WTC11 (cell line): Measurements from ENCODE around the gene EMILIN1. TPM values are rescaled to one million over a fixed set of nuclear protein-coding genes. Genes with fewer than 3 reads are reported as not detected.

ENCODE experiments used
- ATAC-seq: fragments of 200-7000 bp; cut with Tn5 transposase; 2 replicates; pipeline ENCODE4 v1.10.0; 2021; ENCODE audit warnings: mild to moderate bottlenecking, moderate library complexity
- CTCF ChIA-PET: fragments of 300-600 bp; sonication (Branson Sonifier 250); formaldehyde crosslinking; loops from one replicate; lab custom pipeline; 2021; ENCODE audit warnings: antibody characterized with exemption; lab: Charles Lee
- POLR2A ChIA-PET: fragments of 350-600 bp; sonication (Branson Sonifier 250); formaldehyde crosslinking; loops from one replicate; lab custom pipeline; 2021; ENCODE audit warnings: antibody characterized with exemption; lab: Charles Lee
- DNase-seq: peaks from one replicate; pipeline ENCODE4 v3.0.0; 2021; ENCODE audit warnings: low spot score
- H3K27ac Mint-ChIP-seq: 2 replicates; pipeline ENCODE4 v1.8.0; 2021; ENCODE audit warnings: mixed read lengths
- H3K27me3 Mint-ChIP-seq: 2 replicates; pipeline ENCODE4 v1.8.0; 2021; ENCODE audit warnings: low read depth, mild to moderate bottlenecking, moderate library complexity, mixed read lengths
- H3K36me3 Mint-ChIP-seq: 2 replicates; pipeline ENCODE4 v1.8.0; 2021; ENCODE audit warnings: mixed read lengths
- H3K4me1 Mint-ChIP-seq: 2 replicates; pipeline ENCODE4 v1.8.0; 2022; ENCODE audit warnings: mixed read lengths
- H3K4me3 Mint-ChIP-seq: 2 replicates; pipeline ENCODE4 v1.8.0; 2021; ENCODE audit warnings: mild to moderate bottlenecking, moderate library complexity, mixed read lengths
- H3K9me3 Mint-ChIP-seq: 2 replicates; pipeline ENCODE4 v1.8.0; 2021; ENCODE audit warnings: mixed read lengths
- E2F5 ChIP-seq: sonication (generic); formaldehyde crosslinking; IDR thresholded peaks from 2 replicates; pipeline ENCODE4 v1.8.1; 2022; ENCODE audit warnings: mild to moderate bottlenecking, moderate library complexity, missing genetic modification reagents
- EMX1 ChIP-seq: fragments of 250-450 bp; sonication (Bioruptor Pico); IDR thresholded peaks from 2 replicates; pipeline ENCODE4 v1.8.0; 2021; ENCODE audit warnings: mild to moderate bottlenecking
- ESRRA ChIP-seq: sonication (generic); formaldehyde crosslinking; IDR thresholded peaks from 2 replicates; pipeline ENCODE4 v1.8.1; 2022; ENCODE audit warnings: mild to moderate bottlenecking, missing genetic modification reagents, borderline replicate concordance
- FOXK1 ChIP-seq: sonication (generic); formaldehyde crosslinking; IDR thresholded peaks from 2 replicates; pipeline ENCODE4 v1.8.0; 2022; ENCODE audit warnings: mild to moderate bottlenecking, moderate library complexity, missing genetic modification reagents
- HMGXB4 ChIP-seq: sonication (generic); formaldehyde crosslinking; IDR thresholded peaks from 2 replicates; pipeline ENCODE4 v1.8.1; 2023; ENCODE audit warnings: mild to moderate bottlenecking, moderate library complexity, missing genetic modification reagents
- IRF1 ChIP-seq: sonication (generic); formaldehyde crosslinking; IDR thresholded peaks from 2 replicates; pipeline ENCODE4 v1.8.0; 2023; ENCODE audit warnings: missing genetic modification reagents
- NFE2L1 ChIP-seq: sonication (generic); formaldehyde crosslinking; IDR thresholded peaks from 2 replicates; pipeline ENCODE4 v1.8.1; 2023; ENCODE audit warnings: missing genetic modification reagents
- STAT6 ChIP-seq: sonication (generic); formaldehyde crosslinking; conservative IDR thresholded peaks from 2 replicates; pipeline ENCODE4 v1.8.1; 2023; ENCODE audit warnings: mild to moderate bottlenecking, low read depth, missing genetic modification reagents, moderate library complexity
- TCF7 ChIP-seq: sonication (generic); formaldehyde crosslinking; IDR thresholded peaks from 2 replicates; pipeline ENCODE4 v1.8.0; 2022; ENCODE audit warnings: mild to moderate bottlenecking, low read depth, missing genetic modification reagents, moderate library complexity
- TP53 ChIP-seq: sonication (generic); formaldehyde crosslinking; IDR thresholded peaks from 2 replicates; pipeline ENCODE4 v1.8.1; 2023; ENCODE audit warnings: mild to moderate bottlenecking, missing genetic modification reagents
- ZBTB21 ChIP-seq: sonication (generic); formaldehyde crosslinking; IDR thresholded peaks from 2 replicates; pipeline ENCODE4 v1.8.1; 2023; ENCODE audit warnings: mild to moderate bottlenecking, missing genetic modification reagents, borderline replicate concordance
- ZNF219 ChIP-seq: sonication (generic); formaldehyde crosslinking; IDR thresholded peaks from 2 replicates; pipeline ENCODE4 v1.8.0; 2023; ENCODE audit warnings: missing genetic modification reagents, mild to moderate bottlenecking, borderline replicate concordance
- ZNF423 ChIP-seq: fragments of 250-450 bp; sonication (Bioruptor Pico); IDR thresholded peaks from 2 replicates; pipeline ENCODE4 v2.1.2; 2022; ENCODE audit warnings: mild to moderate bottlenecking, moderate library complexity
- total RNA-seq: library from RNA; stranded (reverse); gene quantifications from 3 replicates; pipeline ENCODE4 v1.2.3, GENCODE V29; 2021
- TF ChIP-seq, protein P1 (sequence below): fragments of 250-450 bp; sonication (Bioruptor Pico); IDR thresholded peaks from 2 replicates; pipeline ENCODE4 v1.9.0; 2021; ENCODE audit warnings: mild to moderate bottlenecking
- TF ChIP-seq, protein P2 (sequence below): sonication (generic); formaldehyde crosslinking; IDR thresholded peaks from 2 replicates; pipeline ENCODE4 v1.8.1; 2022; ENCODE audit warnings: mild to moderate bottlenecking, missing genetic modification reagents, moderate library complexity, borderline replicate concordance
- TF ChIP-seq, protein P3 (sequence below): sonication (generic); formaldehyde crosslinking; IDR thresholded peaks from 2 replicates; pipeline ENCODE4 v1.8.1; 2023; ENCODE audit warnings: mild to moderate bottlenecking, missing genetic modification reagents, borderline replicate concordance
- TF ChIP-seq, protein P4 (sequence below): fragments of 250-450 bp; sonication (Bioruptor Pico); IDR thresholded peaks from 2 replicates; pipeline ENCODE4 v2.1.2; 2022; ENCODE audit warnings: mild to moderate bottlenecking, moderate library complexity
- TF ChIP-seq, protein P5 (sequence below): sonication (generic); formaldehyde crosslinking; IDR thresholded peaks from 2 replicates; pipeline ENCODE4 v1.8.0; 2022; ENCODE audit warnings: mild to moderate bottlenecking, missing genetic modification reagents

EMILIN1 gene
- total RNA-seq, 1 experiment from 2014 or later = 3.5 TPM

GRCh38 chr2:27123302-27124150 lies 45.1 kb downstream of the EMILIN1 start, which contains the start of gene ABHD1 (continued):
- TF ChIP-seq TCF7 (CRISPR knock-in tag) (0 out of 2 replicates have a peak, but pooled peaks have one; percentile 52), NFE2L1 (0 out of 2 replicates have a peak, but pooled peaks have one; percentile 45), HMGXB4 (CRISPR knock-in tag) (peak; percentile 54; the same call in 1 of the 2 replicates), FOXK1 (CRISPR knock-in tag) (peak; percentile 26; the same call in 1 of the 2 replicates), E2F5 (CRISPR knock-in tag) (peak; percentile 30; the same call in 1 of the 2 replicates)
- TF ChIP-seq, protein P1, sequence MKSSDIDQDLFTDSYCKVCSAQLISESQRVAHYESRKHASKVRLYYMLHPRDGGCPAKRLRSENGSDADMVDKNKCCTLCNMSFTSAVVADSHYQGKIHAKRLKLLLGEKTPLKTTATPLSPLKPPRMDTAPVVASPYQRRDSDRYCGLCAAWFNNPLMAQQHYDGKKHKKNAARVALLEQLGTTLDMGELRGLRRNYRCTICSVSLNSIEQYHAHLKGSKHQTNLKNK (CRISPR knock-in tag) = no peak
- TF ChIP-seq, protein P2, sequence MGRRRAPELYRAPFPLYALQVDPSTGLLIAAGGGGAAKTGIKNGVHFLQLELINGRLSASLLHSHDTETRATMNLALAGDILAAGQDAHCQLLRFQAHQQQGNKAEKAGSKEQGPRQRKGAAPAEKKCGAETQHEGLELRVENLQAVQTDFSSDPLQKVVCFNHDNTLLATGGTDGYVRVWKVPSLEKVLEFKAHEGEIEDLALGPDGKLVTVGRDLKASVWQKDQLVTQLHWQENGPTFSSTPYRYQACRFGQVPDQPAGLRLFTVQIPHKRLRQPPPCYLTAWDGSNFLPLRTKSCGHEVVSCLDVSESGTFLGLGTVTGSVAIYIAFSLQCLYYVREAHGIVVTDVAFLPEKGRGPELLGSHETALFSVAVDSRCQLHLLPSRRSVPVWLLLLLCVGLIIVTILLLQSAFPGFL = no peak
- TF ChIP-seq, all 79 proteins: peak for 13

GRCh38 chr2:27125104-27125503 lies 46.7 kb downstream of the EMILIN1 start:
- CTCF ChIA-PET = no interaction called here
- Mint-ChIP-seq H3K9me3 (no peaks in the 10 kb centered on the region), H3K4me1 (peaks cover 16% of the 10 kb centered on the region; the same call in 1 of the 2 replicates), H3K4me3 (no peak overlapping the region; the same call in 1 of the 2 replicates), H3K36me3 (no peaks in the 10 kb centered on the region), H3K27me3 (peaks cover 48% of the 10 kb centered on the region), H3K27ac (no peak overlapping the region)
- ATAC-seq (no peak), DNase-seq (no peak)
- POLR2A ChIA-PET = interaction anchor here (0.7 kb wide), 1 partner anchor 285 kb away, joined by 3 read pairs; no protein-coding TSS in a partner anchor
- TF ChIP-seq, protein P3, sequence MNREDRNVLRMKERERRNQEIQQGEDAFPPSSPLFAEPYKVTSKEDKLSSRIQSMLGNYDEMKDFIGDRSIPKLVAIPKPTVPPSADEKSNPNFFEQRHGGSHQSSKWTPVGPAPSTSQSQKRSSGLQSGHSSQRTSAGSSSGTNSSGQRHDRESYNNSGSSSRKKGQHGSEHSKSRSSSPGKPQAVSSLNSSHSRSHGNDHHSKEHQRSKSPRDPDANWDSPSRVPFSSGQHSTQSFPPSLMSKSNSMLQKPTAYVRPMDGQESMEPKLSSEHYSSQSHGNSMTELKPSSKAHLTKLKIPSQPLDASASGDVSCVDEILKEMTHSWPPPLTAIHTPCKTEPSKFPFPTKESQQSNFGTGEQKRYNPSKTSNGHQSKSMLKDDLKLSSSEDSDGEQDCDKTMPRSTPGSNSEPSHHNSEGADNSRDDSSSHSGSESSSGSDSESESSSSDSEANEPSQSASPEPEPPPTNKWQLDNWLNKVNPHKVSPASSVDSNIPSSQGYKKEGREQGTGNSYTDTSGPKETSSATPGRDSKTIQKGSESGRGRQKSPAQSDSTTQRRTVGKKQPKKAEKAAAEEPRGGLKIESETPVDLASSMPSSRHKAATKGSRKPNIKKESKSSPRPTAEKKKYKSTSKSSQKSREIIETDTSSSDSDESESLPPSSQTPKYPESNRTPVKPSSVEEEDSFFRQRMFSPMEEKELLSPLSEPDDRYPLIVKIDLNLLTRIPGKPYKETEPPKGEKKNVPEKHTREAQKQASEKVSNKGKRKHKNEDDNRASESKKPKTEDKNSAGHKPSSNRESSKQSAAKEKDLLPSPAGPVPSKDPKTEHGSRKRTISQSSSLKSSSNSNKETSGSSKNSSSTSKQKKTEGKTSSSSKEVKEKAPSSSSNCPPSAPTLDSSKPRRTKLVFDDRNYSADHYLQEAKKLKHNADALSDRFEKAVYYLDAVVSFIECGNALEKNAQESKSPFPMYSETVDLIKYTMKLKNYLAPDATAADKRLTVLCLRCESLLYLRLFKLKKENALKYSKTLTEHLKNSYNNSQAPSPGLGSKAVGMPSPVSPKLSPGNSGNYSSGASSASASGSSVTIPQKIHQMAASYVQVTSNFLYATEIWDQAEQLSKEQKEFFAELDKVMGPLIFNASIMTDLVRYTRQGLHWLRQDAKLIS = no peak
- TF ChIP-seq IRF1 (CRISPR knock-in tag) (no peak), EMX1 (CRISPR knock-in tag) (no peak), ZBTB21 (CRISPR knock-in tag) (no peak), ESRRA (CRISPR knock-in tag) (no peak), ZNF219 (no peak), ZNF423 (CRISPR knock-in tag) (no peak), STAT6 (CRISPR knock-in tag) (no peak), TP53 (CRISPR knock-in tag) (no peak)
- TF ChIP-seq, protein P4, sequence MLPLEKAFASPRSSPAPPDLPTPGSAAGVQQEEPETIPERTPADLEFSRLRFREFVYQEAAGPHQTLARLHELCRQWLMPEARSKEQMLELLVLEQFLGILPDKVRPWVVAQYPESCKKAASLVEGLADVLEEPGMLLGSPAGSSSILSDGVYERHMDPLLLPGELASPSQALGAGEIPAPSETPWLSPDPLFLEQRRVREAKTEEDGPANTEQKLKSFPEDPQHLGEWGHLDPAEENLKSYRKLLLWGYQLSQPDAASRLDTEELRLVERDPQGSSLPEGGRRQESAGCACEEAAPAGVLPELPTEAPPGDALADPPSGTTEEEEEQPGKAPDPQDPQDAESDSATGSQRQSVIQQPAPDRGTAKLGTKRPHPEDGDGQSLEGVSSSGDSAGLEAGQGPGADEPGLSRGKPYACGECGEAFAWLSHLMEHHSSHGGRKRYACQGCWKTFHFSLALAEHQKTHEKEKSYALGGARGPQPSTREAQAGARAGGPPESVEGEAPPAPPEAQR (CRISPR knock-in tag) = no peak
- TF ChIP-seq, protein P5, sequence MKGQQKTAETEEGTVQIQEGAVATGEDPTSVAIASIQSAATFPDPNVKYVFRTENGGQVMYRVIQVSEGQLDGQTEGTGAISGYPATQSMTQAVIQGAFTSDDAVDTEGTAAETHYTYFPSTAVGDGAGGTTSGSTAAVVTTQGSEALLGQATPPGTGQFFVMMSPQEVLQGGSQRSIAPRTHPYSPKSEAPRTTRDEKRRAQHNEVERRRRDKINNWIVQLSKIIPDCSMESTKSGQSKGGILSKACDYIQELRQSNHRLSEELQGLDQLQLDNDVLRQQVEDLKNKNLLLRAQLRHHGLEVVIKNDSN (CRISPR knock-in tag) = no peak
